ENCODE measurements around the gene STK17B.
"Not testable (repeated sequence)": the region's sequence is repeated elsewhere in the genome, so short reads cannot be mapped to it uniquely, and the experiment has no call there.

The STK17B gene

DNA sequence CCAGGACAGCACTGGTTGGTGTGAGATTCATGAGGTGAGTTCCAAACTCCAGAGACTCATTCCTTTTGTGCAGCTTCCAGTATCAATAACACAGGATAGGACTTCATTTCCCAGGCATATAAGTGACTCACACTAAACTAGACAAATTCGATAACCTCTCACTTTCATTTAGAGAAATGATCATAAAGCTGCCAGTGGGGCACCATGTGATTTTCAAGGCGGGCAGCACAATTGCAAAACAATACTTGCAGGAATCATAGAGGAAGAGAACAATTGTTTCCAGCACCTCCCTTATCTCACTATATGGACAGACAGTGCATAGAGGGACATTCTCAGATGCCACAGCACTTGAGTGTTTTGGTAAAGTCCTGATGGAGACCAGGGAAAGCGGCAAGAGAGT lies 71.5 kb downstream of the STK17B start:
- no peaks in the 10 kb centered on the region for H3K79me2 ChIP-seq (ENCODE audit: insufficient read depth, low read depth)
- H3K4me3 ChIP-seq (IDR thresholded peaks at IDR 0.05; ENCODE audit: insufficient read depth, low read depth, low read length) = no peak overlapping the region
- H3K27ac ChIP-seq = no peak overlapping the region
- TF ChIP-seq, protein P1, sequence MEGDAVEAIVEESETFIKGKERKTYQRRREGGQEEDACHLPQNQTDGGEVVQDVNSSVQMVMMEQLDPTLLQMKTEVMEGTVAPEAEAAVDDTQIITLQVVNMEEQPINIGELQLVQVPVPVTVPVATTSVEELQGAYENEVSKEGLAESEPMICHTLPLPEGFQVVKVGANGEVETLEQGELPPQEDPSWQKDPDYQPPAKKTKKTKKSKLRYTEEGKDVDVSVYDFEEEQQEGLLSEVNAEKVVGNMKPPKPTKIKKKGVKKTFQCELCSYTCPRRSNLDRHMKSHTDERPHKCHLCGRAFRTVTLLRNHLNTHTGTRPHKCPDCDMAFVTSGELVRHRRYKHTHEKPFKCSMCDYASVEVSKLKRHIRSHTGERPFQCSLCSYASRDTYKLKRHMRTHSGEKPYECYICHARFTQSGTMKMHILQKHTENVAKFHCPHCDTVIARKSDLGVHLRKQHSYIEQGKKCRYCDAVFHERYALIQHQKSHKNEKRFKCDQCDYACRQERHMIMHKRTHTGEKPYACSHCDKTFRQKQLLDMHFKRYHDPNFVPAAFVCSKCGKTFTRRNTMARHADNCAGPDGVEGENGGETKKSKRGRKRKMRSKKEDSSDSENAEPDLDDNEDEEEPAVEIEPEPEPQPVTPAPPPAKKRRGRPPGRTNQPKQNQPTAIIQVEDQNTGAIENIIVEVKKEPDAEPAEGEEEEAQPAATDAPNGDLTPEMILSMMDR (conservative IDR thresholded peaks at IDR 0.05; ENCODE audit: low read depth, low read length) = no peak
- no peaks in the 10 kb centered on the region for H3K27me3 ChIP-seq (ENCODE audit: insufficient read depth, low read depth)
- H4K20me1 ChIP-seq (ENCODE audit: insufficient read depth) = no peaks in the 10 kb centered on the region
- peaks cover 37% of the 10 kb centered on the region for H3K4me1 ChIP-seq (ENCODE audit: low read depth, poor library complexity, severe bottlenecking)
- H3K9ac ChIP-seq = no peak overlapping the region
- H3K4me2 ChIP-seq = no peak overlapping the region
- H2AFZ ChIP-seq (ENCODE audit: low read depth) = no peak overlapping the region
- H3K36me3 ChIP-seq (ENCODE audit: insufficient read depth) = no peaks in the 10 kb centered on the region

DNA sequence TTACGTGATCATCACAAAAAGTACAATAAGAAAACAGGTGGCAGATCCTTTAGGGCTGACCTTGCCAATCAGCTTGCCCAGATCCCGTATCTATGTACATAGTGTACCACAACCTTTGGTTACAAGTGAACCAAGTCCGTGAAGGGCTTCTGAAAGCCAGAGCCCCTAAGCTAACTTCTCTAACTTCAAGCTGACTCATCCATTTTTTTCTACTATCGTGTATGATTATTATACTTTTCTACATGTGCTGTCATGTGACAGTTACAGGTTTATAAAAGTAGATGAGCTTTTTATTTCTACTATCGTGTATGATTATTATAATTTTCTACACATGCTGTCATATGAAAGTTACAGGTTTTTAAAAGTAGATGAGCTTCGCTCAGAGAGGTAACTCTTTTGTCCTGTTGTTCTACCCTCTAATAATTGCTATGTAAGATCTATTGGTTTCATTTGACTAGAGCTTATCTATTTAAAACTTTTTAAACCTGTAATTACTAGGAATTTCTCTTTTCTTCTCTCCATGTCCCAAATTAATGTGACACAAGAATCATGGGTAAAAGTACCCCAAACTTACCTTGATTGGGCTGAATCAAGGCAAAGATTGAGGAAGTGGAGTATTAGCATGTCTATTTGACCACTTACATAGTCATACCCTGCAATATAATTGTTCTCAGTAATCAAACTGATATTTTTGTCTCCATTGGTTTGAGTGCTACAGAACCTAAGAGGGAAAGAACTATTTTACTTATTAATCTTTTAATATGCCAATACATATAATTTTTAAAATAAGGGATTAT lies 73.3 kb downstream of the STK17B start:
- Histone ChIP-seq H3K36me3 (ENCODE audit: insufficient read depth) (no peaks in the 10 kb centered on the region), H4K20me1 (ENCODE audit: insufficient read depth) (no peaks in the 10 kb centered on the region), H2AFZ (ENCODE audit: low read depth) (no peak overlapping the region), H3K27me3 (ENCODE audit: insufficient read depth, low read depth) (no peaks in the 10 kb centered on the region), H3K4me1 (ENCODE audit: low read depth, poor library complexity, severe bottlenecking) (peaks cover 34% of the 10 kb centered on the region), H3K4me3 (IDR thresholded peaks at IDR 0.05; ENCODE audit: insufficient read depth, low read depth, low read length) (no peak overlapping the region), H3K79me2 (ENCODE audit: insufficient read depth, low read depth) (no peaks in the 10 kb centered on the region), H3K4me2 (no peak overlapping the region), H3K9ac (no peak overlapping the region), H3K27ac (no peak overlapping the region)
- TF ChIP-seq, protein P1 (conservative IDR thresholded peaks at IDR 0.05; ENCODE audit: low read depth, low read length) = no peak

DNA sequence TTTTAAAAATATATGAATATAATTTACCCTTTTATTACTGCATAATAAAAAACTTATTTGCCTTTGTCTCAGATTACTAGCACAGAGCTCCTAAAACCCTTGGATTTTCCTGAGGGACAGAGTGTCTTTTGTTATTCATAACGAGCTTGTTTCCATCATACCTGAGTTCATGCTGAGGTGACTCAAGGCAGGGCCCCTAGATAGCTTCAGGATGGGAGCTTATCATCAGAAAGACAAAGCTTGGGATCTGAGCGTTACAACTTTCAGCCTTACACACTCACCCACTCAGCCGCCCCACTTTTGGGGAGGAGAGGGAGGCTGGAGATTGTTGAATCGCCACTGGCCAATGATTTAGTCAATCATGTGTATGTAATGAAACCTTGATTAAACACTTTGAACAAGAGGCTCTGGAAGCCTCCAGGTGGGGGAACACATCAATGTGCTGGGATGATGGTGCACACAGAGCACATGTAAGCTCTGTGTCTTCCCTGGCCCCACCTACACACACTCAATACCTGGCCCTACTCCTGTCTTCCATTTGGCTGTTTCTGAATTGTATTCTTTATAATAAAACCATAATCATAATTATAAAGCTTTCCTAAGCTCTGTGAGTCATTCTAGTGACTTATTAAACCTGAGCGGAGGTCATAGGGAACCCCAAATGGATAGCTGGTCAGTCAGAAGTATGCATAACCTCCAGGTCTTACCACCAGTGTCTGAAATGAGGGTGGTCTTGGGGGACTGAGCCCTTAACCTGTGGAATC lies 74.2 kb downstream of the STK17B start:
- Histone ChIP-seq H3K36me3 (ENCODE audit: insufficient read depth) (no peaks in the 10 kb centered on the region), H3K4me3 (IDR thresholded peaks at IDR 0.05; ENCODE audit: insufficient read depth, low read depth, low read length) (no peak overlapping the region), H3K4me2 (no peak overlapping the region), H4K20me1 (ENCODE audit: insufficient read depth) (no peaks in the 10 kb centered on the region), H2AFZ (ENCODE audit: low read depth) (no peak overlapping the region), H3K4me1 (ENCODE audit: low read depth, poor library complexity, severe bottlenecking) (peaks cover 25% of the 10 kb centered on the region), H3K27ac (no peak overlapping the region), H3K9ac (no peak overlapping the region), H3K79me2 (ENCODE audit: insufficient read depth, low read depth) (no peaks in the 10 kb centered on the region), H3K27me3 (ENCODE audit: insufficient read depth, low read depth) (no peaks in the 10 kb centered on the region)
- TF ChIP-seq, protein P1 (conservative IDR thresholded peaks at IDR 0.05; ENCODE audit: low read depth, low read length) = no peak

DNA sequence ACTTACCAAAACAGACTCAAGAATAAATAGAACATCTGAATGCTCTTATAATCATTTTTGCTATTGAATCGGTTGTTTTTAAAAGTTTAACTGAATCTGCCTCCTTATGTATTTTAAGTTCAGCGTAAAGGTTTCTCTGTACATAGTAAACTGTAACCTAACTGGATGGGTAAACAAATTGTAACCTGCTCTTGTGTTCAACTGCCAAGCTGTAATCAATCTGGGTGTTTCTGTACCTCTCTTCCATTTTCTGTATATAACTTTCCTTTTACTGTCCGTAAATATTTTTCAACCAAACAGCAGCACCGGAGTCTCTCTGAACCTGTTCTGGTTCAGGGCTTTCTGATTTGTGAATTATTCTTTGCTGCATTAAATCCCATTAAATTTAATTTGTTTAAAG lies 75.1 kb downstream of the STK17B start:
- no peak overlapping the region for H3K4me2 ChIP-seq
- peaks cover 16% of the 10 kb centered on the region for H3K4me1 ChIP-seq (ENCODE audit: low read depth, poor library complexity, severe bottlenecking)

DNA sequence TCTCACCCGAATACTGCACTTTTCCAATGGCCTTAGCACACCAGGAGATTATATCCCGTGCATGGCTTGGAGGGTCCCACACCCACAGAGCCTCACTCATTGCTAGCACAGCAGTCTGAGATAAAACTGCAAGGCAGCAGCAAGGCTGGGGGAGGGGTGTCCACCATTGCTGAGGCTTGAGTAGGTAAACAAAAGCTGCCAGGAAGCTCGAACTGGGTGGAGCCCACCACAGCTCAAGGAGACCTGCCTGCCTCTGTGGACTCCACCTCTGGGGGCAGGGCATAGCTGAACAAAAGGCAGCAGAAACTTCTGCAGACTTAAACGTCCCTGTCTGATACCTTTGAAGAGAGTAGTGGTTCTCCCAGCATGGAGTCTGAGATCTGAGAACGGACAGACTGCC lies 81.9 kb downstream of the STK17B start:
- H3K4me3 ChIP-seq (IDR thresholded peaks at IDR 0.05; ENCODE audit: insufficient read depth, low read depth, low read length); H3K27me3 ChIP-seq (ENCODE audit: insufficient read depth, low read depth); H4K20me1 ChIP-seq (ENCODE audit: insufficient read depth); H2AFZ ChIP-seq (ENCODE audit: low read depth); H3K9ac ChIP-seq; H3K36me3 ChIP-seq (ENCODE audit: insufficient read depth); H3K27ac ChIP-seq; H3K79me2 ChIP-seq (ENCODE audit: insufficient read depth, low read depth); H3K4me1 ChIP-seq (ENCODE audit: low read depth, poor library complexity, severe bottlenecking); H3K4me2 ChIP-seq: not testable (repeated sequence)

More for the DNA sequence above, 75.1 kb downstream of the STK17B start:
- TF ChIP-seq, protein P1 (conservative IDR thresholded peaks at IDR 0.05; ENCODE audit: low read depth, low read length) = no peak
- Histone ChIP-seq H3K9ac (no peak overlapping the region), H2AFZ (ENCODE audit: low read depth) (no peak overlapping the region), H3K27ac (no peak overlapping the region), H4K20me1 (ENCODE audit: insufficient read depth) (no peaks in the 10 kb centered on the region), H3K27me3 (ENCODE audit: insufficient read depth, low read depth) (no peaks in the 10 kb centered on the region), H3K36me3 (ENCODE audit: insufficient read depth) (no peaks in the 10 kb centered on the region), H3K79me2 (ENCODE audit: insufficient read depth, low read depth) (no peaks in the 10 kb centered on the region), H3K4me3 (IDR thresholded peaks at IDR 0.05; ENCODE audit: insufficient read depth, low read depth, low read length) (no peak overlapping the region)
